Keratinocyte (primary cell): ENCODE data around the gene CECR2.

ENCODE experiments used
- CTCF ChIP-seq, 3 experiments: IDR thresholded peaks in 1 of 3; conservative IDR thresholded peaks in 1 of 3; optimal IDR thresholded peaks in 1 of 3; 2 replicates in 2 of 3; 3 replicates in 1 of 3; pipeline versions ENCODE3 to v1.5.1; 2011; ENCODE audit warnings: low read length in 3 of 3, mild to moderate bottlenecking in 3 of 3, moderate library complexity in 2 of 3, control low read depth in 1 of 3, inconsistent platforms in 1 of 3; ENCODE audit not compliant: insufficient read depth in 2 of 3; ENCODE audit errors: extremely low read depth in 1 of 3
- EZH2 ChIP-seq: IDR thresholded peaks from one replicate; pipeline ENCODE4 v1.6.1; 2012; ENCODE audit warnings: inconsistent platforms, mild to moderate bottlenecking, low read length, moderate library complexity

- TF ChIP-seq CTCF (optimal IDR thresholded peaks at IDR 0.05 in 1 of 3, IDR thresholded peaks at IDR 0.05 in 1 of 3, conservative IDR thresholded peaks at IDR 0.05 in 1 of 3; ENCODE audit: extremely low read depth in 1 of 3, insufficient read depth in 2 of 3, low read length in 3 of 3) (no peak), EZH2 (no peak)
Measured at GRCh38 chr22:17492247-17492646, 123.0 kb downstream of the CECR2 start.
